ENCODE data around the gene ERLIN1. TPM values are rescaled to one million over a fixed set of nuclear protein-coding genes. Genes with fewer than 3 reads are reported as not detected.

The ERLIN1 gene
- total and polyA plus RNA-seq, 2 experiments from 2014 or later, result 7.2 to 20.4 TPM

DNA sequence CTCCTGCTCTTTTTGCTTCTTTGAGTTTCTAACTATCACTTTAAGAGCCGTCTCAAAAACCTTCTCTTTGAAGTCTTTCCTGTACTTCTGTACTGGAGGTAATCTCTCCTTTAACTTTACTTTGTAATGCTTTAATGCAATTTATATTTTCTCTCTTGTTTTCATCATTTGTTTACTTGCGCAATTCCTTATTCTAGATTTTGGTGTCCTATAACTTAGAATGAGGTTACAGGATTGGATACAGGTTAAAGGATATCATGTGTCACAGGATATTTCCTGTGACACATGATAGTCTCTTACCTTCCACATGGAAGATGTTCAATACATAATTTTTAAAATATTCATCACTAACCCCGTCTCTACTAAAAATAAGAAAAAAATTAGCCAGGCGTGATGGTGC, 61.7 kb downstream of the ERLIN1 start:
- no peaks in the 10 kb centered on the region for H3K4me1 ChIP-seq (ENCODE audit: insufficient read depth)
- H3K9me2 ChIP-seq (ENCODE audit: insufficient read depth), result no peaks in the 10 kb centered on the region
- no peaks in the 10 kb centered on the region for H4K20me1 ChIP-seq (replicated peaks; ENCODE audit: insufficient read depth)
- H3K4me1 Mint-ChIP-seq, result no peaks in the 10 kb centered on the region
- ATAC-seq (no peak), DNase-seq (ENCODE audit: low spot score) (no peak)
- no peaks in the 10 kb centered on the region for H3F3A ChIP-seq (replicated peaks; ENCODE audit: low read depth)
- no peaks in the 10 kb centered on the region; the same call in 2 of the 3 replicates for H3K9me3 Mint-ChIP-seq
- H3K27ac ChIP-seq (ENCODE audit: low read depth), result no peak overlapping the region
- H3K4me2 ChIP-seq, result no peak overlapping the region
- H3K4me3 ChIP-seq, result no peak overlapping the region
- H2AFZ ChIP-seq, result peak overlapping the region; percentile 81
- H3K27me3 ChIP-seq (ENCODE audit: insufficient read depth), result no peaks in the 10 kb centered on the region
- no peak overlapping the region for H3K4me3 Mint-ChIP-seq
- no peaks in the 10 kb centered on the region for H3K79me2 ChIP-seq (replicated peaks; ENCODE audit: insufficient read depth)
- no peaks in the 10 kb centered on the region for H3K36me3 ChIP-seq (ENCODE audit: insufficient read depth)
- peaks cover 4% of the 10 kb centered on the region for H3K27me3 Mint-ChIP-seq (ENCODE audit: insufficient read depth, low read depth, poor library complexity)
- H3K27ac Mint-ChIP-seq, result no peak overlapping the region
- TF ChIP-seq CREB1 (CRISPR knock-in tag; IDR thresholded peaks at IDR 0.05; ENCODE audit: low read depth) (no peak), CTCF (conservative IDR thresholded peaks at IDR 0.05; ENCODE audit: low read depth in 2 of 2) (no peak), POLR2AphosphoS5 (IDR thresholded peaks at IDR 0.05; ENCODE audit: low read depth) (no peak), ZNF331 (CRISPR knock-in tag; IDR thresholded peaks at IDR 0.05; ENCODE audit: low read depth) (no peak), EZH2 (IDR thresholded peaks at IDR 0.05; ENCODE audit: low read depth, unreplicated experiment) (no peak), ZNF114 (CRISPR knock-in tag; IDR thresholded peaks at IDR 0.05) (no peak), NANOG (IDR thresholded peaks at IDR 0.05; ENCODE audit: borderline replicate concordance) (no peak), REST (IDR thresholded peaks at IDR 0.05; ENCODE audit: unreplicated experiment) (no peak)
- TF ChIP-seq, protein P1, sequence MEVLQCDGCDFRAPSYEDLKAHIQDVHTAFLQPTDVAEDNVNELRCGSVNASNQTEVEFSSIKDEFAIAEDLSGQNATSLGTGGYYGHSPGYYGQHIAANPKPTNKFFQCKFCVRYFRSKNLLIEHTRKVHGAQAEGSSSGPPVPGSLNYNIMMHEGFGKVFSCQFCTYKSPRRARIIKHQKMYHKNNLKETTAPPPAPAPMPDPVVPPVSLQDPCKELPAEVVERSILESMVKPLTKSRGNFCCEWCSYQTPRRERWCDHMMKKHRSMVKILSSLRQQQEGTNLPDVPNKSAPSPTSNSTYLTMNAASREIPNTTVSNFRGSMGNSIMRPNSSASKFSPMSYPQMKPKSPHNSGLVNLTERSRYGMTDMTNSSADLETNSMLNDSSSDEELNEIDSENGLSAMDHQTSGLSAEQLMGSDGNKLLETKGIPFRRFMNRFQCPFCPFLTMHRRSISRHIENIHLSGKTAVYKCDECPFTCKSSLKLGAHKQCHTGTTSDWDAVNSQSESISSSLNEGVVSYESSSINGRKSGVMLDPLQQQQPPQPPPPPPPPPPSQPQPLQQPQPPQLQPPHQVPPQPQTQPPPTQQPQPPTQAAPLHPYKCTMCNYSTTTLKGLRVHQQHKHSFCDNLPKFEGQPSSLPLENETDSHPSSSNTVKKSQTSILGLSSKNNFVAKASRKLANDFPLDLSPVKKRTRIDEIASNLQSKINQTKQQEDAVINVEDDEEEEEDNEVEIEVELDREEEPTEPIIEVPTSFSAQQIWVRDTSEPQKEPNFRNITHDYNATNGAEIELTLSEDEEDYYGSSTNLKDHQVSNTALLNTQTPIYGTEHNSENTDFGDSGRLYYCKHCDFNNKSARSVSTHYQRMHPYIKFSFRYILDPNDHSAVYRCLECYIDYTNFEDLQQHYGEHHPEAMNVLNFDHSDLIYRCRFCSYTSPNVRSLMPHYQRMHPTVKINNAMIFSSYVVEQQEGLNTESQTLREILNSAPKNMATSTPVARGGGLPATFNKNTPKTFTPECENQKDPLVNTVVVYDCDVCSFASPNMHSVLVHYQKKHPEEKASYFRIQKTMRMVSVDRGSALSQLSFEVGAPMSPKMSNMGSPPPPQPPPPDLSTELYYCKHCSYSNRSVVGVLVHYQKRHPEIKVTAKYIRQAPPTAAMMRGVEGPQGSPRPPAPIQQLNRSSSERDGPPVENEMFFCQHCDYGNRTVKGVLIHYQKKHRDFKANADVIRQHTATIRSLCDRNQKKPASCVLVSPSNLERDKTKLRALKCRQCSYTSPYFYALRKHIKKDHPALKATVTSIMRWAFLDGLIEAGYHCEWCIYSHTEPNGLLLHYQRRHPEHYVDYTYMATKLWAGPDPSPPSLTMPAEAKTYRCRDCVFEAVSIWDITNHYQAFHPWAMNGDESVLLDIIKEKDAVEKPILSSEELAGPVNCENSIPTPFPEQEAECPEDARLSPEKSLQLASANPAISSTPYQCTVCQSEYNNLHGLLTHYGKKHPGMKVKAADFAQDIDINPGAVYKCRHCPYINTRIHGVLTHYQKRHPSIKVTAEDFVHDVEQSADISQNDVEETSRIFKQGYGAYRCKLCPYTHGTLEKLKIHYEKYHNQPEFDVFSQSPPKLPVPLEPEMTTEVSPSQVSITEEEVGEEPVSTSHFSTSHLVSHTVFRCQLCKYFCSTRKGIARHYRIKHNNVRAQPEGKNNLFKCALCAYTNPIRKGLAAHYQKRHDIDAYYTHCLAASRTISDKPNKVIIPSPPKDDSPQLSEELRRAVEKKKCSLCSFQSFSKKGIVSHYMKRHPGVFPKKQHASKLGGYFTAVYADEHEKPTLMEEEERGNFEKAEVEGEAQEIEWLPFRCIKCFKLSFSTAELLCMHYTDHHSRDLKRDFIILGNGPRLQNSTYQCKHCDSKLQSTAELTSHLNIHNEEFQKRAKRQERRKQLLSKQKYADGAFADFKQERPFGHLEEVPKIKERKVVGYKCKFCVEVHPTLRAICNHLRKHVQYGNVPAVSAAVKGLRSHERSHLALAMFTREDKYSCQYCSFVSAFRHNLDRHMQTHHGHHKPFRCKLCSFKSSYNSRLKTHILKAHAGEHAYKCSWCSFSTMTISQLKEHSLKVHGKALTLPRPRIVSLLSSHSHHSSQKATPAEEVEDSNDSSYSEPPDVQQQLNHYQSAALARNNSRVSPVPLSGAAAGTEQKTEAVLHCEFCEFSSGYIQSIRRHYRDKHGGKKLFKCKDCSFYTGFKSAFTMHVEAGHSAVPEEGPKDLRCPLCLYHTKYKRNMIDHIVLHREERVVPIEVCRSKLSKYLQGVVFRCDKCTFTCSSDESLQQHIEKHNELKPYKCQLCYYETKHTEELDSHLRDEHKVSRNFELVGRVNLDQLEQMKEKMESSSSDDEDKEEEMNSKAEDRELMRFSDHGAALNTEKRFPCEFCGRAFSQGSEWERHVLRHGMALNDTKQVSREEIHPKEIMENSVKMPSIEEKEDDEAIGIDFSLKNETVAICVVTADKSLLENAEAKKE (CRISPR knock-in tag; IDR thresholded peaks at IDR 0.05), result no peak
- TF ChIP-seq, protein P2, sequence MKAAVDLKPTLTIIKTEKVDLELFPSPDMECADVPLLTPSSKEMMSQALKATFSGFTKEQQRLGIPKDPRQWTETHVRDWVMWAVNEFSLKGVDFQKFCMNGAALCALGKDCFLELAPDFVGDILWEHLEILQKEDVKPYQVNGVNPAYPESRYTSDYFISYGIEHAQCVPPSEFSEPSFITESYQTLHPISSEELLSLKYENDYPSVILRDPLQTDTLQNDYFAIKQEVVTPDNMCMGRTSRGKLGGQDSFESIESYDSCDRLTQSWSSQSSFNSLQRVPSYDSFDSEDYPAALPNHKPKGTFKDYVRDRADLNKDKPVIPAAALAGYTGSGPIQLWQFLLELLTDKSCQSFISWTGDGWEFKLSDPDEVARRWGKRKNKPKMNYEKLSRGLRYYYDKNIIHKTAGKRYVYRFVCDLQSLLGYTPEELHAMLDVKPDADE (IDR thresholded peaks at IDR 0.05), result no peak
- no peaks in the 10 kb centered on the region for H3K36me3 Mint-ChIP-seq (ENCODE audit: low read depth)
